ENCODE data around the gene GPSM3. TPM values are rescaled to one million over a fixed set of nuclear protein-coding genes. Genes with fewer than 3 reads are reported as not detected.
A peak's percentile ranks its signal among the peaks of the same experiment; 100 is the strongest.

The GPSM3 gene
- total RNA-seq, 1 experiment from 2014 or later: 11.8 TPM

GRCh38 chr6:32177183-32177787 lies 15.2 kb downstream of the GPSM3 start:
- H2BK15ac ChIP-seq (ENCODE audit: low read depth, low read length): no peak overlapping the region
- no peak for TF ChIP-seq CTCF (conservative IDR thresholded peaks at IDR 0.05)
- no peaks in the 10 kb centered on the region; the same call in 1 of the 2 replicates for H3K27me3 Mint-ChIP-seq (ENCODE audit: low read depth)
- H4K5ac ChIP-seq (ENCODE audit: insufficient read length, low read depth, low read length): peak overlapping the region; percentile 28
- WGBS (ENCODE audit: extremely low coverage, insufficient read length, low lambda C conversion rate): no CpG with 5 or more reads among the region's 20 CpGs
- H3K56ac ChIP-seq (ENCODE audit: insufficient read length, low read depth, low read length): no peak overlapping the region
- no peak overlapping the region for H2BK12ac ChIP-seq (ENCODE audit: insufficient read length, low read depth, low read length)
- DNase-seq: peak; percentile 69
- H3T11ph ChIP-seq (ENCODE audit: low read length): peak overlapping the region; percentile 76
- H3K4me3 Mint-ChIP-seq: peak overlapping the region; percentile 83 to 86
- H3K9me3 Mint-ChIP-seq: no peaks in the 10 kb centered on the region; a peak in 1 of 5 replicates
- H3K4me1 Mint-ChIP-seq: peaks cover 44 to 47% of the 10 kb centered on the region in 2 experiments
- no peaks in the 10 kb centered on the region for H4K20me1 ChIP-seq (ENCODE audit: control insufficient read depth, insufficient read depth, insufficient read length)
- no peak overlapping the region for H2AK5ac ChIP-seq (ENCODE audit: insufficient read length, low read length)
- no peak overlapping the region for H4K91ac ChIP-seq (ENCODE audit: insufficient read length, low read depth, low read length)
- H3K14ac ChIP-seq (ENCODE audit: insufficient read depth, low read length): peak overlapping the region; percentile 86; the same call in 1 of the 2 replicates
- peak overlapping the region; percentile 83 for H3K4me2 ChIP-seq (ENCODE audit: insufficient read depth, insufficient read length, low read length)
- peaks cover 22% of the 10 kb centered on the region for H3K23me2 ChIP-seq (ENCODE audit: insufficient read length, low read depth, low read length, poor library complexity, severe bottlenecking)
- H3K79me2 ChIP-seq (ENCODE audit: insufficient read depth, low read length): peaks cover 20% of the 10 kb centered on the region; the same call in 1 of the 2 replicates
- no peaks in the 10 kb centered on the region for H3K27me3 ChIP-seq (ENCODE audit: insufficient read depth, low read length)
- H3K18ac ChIP-seq (ENCODE audit: insufficient read length, low read depth, low read length): peak overlapping the region; percentile 90
- no peaks in the 10 kb centered on the region for H3K9me3 ChIP-seq (ENCODE audit: control insufficient read depth, low read depth, low read length)
- H2BK120ac ChIP-seq (ENCODE audit: low read depth, low read length, poor library complexity, severe bottlenecking): peak overlapping the region; percentile 93
- H4K8ac ChIP-seq (replicated peaks; ENCODE audit: insufficient read length, low read depth, low read length): no peak overlapping the region
- H3K79me1 ChIP-seq (ENCODE audit: insufficient read depth, low read depth, low read length, poor library complexity, severe bottlenecking): no peaks in the 10 kb centered on the region
- peak overlapping the region; percentile 83 for H3K9ac ChIP-seq (ENCODE audit: extremely low read depth, insufficient read length, low read length)
- H3K27ac Mint-ChIP-seq: peak overlapping the region; percentile 98
- H3K4ac ChIP-seq (ENCODE audit: low read depth, low read length): peak overlapping the region; percentile 43; the same call in 1 of the 2 replicates
- no peak overlapping the region for H2BK20ac ChIP-seq (ENCODE audit: low read depth, low read length, poor library complexity, severe bottlenecking)
- H3K23ac ChIP-seq (ENCODE audit: insufficient read length, low read depth, low read length): no peak overlapping the region
- peaks cover 22 to 36% (median 36%) of the 10 kb centered on the region in 3 experiments for H3K36me3 Mint-ChIP-seq (ENCODE audit: insufficient read depth in 1 of 3, low read depth in 3 of 3)
- H2AFZ ChIP-seq (ENCODE audit: low read length): no peak overlapping the region
- H3K27ac ChIP-seq (ENCODE audit: insufficient read length, low read depth, low read length): peak overlapping the region; percentile 68
- peak overlapping the region; percentile 11 for H2BK5ac ChIP-seq (ENCODE audit: insufficient read length, low read length)
- peaks cover 7% of the 10 kb centered on the region for H3K4me1 ChIP-seq (ENCODE audit: insufficient read depth, low read length)

All from H9 (cell line).